NOMO-1 (cell line): ENCODE measurements around the gene FAT1.
A peak's percentile ranks its signal among the peaks of the same experiment; 100 is the strongest.
"Not testable (repeated sequence)": the region's sequence is repeated elsewhere in the genome, so short reads cannot be mapped to it uniquely, and the experiment has no call there.

Experiments used
- DNase-seq, 2 experiments: peaks; one replicate each; lab custom pipeline; 2025; ENCODE audit not compliant: unreplicated experiment in 2 of 2; lab: John Stamatoyannopoulos, UW

Gene FAT1

DNA sequence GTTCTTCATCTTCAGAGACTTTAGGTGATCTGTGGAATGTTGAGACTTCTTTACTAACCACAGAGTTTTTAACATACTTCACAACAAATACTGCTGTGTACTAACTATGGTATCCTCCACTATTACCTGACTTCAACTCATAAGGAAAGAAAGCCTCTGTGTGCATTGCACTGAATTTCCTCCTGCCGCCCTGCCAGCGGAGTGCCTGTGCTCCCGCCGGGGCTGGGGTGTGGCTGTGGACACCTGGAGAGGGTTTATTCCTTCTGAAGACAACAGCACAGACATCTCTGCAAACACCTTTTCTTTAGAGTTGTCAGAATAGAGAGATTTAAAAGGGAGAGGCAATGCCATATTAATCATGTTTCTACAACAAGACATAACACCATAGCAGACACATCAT, 63.3 kb downstream of the FAT1 start:
- no peak for DNase-seq

DNA sequence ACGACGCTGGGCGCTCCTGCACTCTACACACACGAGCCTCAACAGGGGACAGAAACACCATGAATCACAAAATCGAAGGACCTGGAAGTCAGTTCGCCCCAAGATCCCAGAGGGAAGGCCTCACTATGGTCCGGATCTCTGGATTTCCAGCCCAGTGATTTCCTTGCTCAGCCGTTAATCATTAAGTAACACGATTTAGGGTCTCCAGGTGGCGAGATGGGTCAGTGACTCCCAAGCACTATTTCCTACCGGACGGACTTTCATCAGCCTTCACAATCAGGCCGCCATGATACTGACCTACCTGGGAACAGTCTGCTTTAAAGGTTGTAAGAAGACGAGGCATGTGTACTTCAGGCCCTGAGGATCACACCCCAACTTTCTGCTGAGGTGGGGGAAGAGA, 63.7 kb downstream of the FAT1 start:
- no peak for DNase-seq

GRCh38 chr4:186659456-186659855, 64.2 kb downstream of the FAT1 start:
- DNase-seq, result not testable (repeated sequence)

DNA sequence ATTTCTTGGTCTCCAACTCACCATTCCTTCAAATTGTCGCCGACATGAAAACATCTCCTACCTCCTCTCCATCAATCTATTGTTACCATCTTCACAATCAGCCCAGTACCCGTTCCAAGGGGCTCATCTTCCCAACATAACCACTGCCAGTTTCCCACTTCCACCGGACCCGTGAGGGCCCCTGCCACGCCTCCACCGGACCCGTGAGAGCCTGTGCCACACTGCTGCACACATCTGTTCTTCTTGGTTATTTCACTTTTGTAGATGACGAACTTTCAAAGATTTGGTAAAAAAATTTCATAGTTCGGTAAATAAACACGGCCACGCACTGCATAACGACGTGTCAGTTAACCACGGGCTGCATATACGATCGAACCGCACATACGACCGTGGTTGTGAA, 65.0 kb downstream of the FAT1 start:
- DNase-seq, result no peak

GRCh38 chr4:186657764-186658163, 65.9 kb downstream of the FAT1 start:
- DNase-seq, result no peak

DNA sequence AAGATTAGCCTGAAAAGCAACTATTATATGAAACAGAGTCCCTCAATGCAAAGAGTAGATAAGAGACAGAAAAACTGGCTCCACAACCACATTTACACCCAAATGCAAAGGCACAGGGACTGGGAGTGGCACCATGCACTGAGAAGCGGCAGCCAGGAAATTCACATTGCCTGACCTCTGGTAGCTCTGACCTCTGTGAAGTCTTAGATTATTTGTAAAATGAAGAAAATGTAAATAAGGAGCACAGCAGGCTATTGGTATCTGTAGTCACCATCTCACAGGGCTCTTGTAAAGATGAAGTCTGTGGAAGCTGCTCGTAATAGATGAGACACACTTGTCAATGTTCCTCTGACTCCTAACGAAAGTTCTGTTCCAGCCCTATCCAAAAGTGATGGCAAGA, 69.7 kb downstream of the FAT1 start:
- no peak for DNase-seq

DNA sequence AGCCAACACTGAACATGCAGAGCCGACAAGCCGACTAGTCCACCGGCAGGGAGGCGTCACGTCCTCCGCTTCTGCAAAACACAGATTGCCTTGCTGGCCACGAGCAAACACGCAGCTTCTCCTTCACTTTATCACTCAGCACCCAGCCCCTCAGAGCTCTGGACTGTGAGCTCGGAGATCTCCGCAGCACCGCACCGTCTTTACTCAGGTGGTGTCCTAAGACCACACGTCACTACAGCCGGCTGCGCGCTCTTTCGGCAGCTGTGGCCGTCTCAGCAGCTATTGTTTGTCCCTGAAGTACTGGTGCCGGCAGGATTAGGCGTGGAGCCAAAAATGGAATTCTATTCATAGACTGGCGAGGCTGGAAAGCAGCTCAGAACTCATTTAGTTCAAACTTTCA, 72.0 kb downstream of the FAT1 start:
- DNase-seq, result no peak

GRCh38 chr4:186651181-186651603, 72.5 kb downstream of the FAT1 start:
- no peak for DNase-seq

GRCh38 chr4:186650401-186651180, 73.1 kb downstream of the FAT1 start:
- no peak for DNase-seq

DNA sequence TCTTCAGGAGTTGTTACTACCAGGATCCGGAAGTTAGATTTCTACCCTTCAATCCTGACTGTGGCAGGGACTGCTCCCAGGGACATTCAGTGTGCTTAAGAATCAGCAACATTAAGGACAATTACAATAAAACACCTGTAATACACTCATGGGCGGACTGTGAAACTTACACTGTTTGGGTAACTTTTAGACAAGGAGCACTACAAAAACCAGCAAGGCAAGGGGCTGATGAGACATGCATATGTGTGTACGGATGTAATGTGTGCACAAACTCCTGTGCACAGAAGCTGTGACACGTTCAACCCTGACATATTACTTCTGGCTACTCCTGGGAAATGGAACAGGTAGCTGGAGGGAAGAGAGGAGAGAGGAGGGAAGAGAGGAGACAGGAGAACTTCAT, 75.8 kb downstream of the FAT1 start:
- DNase-seq, result no peak

- DNase-seq, result peak; percentile 39 to 41
Observed at GRCh38 chr4:186644737-186645261, 78.9 kb downstream of the FAT1 start.

GRCh38 chr4:186644311-186644638, 79.4 kb downstream of the FAT1 start:
- peak in 1 of 2 experiments; percentile 61 for DNase-seq

- DNase-seq, result peak; percentile 43 to 75
Observed at GRCh38 chr4:186643501-186644310, 80.0 kb downstream of the FAT1 start.

- no peak for DNase-seq
Observed at GRCh38 chr4:186642998-186643397, 80.7 kb downstream of the FAT1 start.

DNA sequence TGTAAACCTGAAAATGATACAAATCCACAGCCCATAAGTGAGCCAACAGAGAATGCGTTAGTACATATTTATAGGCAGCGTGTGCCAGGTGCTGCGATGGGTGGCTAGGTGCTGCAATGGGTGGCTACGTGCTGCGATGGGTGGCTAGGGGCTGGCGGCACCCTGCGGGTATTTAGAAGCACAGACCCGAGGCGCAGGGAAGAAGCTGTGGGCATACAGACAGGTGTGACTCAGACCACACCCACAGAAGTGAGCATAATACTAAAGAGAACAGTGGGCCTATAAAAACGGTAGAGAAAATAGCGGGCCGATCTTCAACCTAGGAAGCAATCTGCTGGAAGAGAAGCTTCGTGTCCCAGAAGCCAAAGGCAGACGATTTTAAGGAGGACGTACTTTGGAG, 81.1 kb downstream of the FAT1 start:
- no peak for DNase-seq

DNA sequence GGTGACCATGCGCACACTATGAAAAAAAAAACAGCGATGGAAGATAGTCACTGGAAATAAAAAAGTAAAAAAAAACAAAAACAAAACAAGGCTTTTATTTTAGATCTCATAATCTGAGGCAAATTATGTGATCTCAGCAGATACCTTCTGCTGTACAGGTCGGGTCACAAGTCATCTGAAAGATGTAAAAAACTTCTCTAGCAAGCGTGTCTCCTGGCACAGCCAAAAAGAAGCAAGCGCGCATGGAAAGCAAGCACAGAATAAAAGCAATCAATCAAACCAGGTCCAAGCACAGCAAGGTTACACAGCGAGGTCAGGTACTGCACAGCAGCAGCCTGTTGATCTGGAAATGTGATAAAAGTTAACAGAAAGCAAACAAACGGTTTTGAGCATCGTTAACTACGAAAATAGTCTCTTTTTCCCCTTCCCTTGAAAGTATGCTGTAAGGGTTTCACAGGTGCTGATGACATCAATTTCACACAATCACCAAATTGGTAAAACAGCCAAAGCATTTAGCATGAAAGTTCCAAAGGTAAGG, 89.0 kb downstream of the FAT1 start:
- no peak for DNase-seq

- DNase-seq, result no peak
Observed at GRCh38 chr4:186633844-186634243, 89.8 kb downstream of the FAT1 start.

DNA sequence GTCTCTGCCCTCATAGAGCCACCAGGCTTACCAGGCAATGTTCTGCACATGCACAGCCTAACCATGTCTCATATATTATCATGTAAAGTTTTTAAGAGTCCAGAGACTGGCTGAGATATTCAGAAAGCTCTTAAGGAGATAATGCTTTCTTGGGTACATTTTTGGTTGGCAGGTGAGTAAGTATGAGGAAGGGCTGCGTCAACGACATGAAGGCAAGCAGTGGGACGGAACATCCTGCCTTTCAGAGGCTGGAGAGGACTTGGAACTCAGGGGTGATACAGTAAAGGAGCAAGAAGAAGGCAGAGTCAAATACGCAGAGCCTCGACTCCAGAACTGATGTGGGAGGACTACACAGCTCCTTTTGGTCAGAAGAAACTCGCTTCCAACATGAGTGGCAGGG, 93.5 kb downstream of the FAT1 start:
- no peak for DNase-seq

GRCh38 chr4:186628058-186628711, 95.5 kb downstream of the FAT1 start:
- DNase-seq, result peak; percentile 79 to 91

DNA sequence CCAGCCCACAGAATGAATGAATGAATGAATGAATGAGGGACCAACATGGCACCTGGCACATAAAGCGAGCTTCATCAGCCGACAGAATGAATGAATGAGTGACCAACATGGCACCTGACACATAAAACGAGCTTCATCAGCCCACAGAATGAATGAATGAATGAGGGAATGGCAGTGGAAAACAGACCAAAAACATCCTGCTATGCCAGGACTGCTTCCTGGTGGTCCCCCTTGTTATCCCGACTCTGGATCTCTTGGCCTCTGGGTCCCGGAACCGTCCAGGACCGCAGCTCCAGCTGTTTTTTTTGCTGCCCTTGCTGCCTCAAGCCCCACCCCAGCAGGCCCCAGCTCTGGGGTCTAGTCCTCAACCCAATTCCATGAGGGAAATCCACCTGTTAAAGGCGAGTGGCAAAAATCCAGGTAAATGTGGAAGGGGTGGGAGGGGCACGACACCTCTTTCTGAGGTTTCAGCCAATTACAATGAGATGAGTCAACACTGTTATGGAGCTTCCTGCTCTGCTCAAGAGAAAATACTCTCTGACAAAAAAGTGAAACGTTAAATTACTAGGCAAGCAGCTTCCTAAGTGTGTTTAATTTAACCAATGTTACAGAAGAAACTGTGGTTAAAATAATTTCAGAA, 96.3 kb downstream of the FAT1 start:
- peak; percentile 24 to 68 for DNase-seq

DNA sequence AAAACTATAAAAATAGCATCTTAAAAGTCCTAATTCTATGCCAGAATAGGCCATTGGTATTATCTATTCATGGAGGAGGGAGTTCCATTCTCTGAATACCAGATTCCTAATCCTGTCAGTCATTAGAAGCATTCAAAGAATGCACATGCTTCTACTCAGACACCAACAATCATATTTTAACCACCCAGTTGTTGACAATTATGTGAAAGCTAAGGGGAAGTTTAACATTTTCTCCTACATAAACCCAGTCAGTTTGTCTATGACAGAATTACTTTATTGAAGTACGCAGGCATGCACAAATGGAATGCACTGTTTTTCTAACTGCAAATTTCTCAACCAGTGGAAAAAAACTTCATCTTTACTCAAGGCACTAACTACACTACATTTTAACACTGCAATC, 98.7 kb downstream of the FAT1 start:
- no peak for DNase-seq
